GM21528 (cell line): ENCODE data around the gene WNT2.
"Not testable (repeated sequence)": the region's sequence is repeated elsewhere in the genome, so short reads cannot be mapped to it uniquely, and the experiment has no call there.

ENCODE experiments used
- ATAC-seq: cut with Tn5 transposase; IDR thresholded peaks from one replicate; pipeline ENCODE4 v1.9.1; 2021; ENCODE audit warnings: mild to moderate bottlenecking, moderate library complexity; ENCODE audit not compliant: unreplicated experiment, low FRiP score

The WNT2 gene

DNA sequence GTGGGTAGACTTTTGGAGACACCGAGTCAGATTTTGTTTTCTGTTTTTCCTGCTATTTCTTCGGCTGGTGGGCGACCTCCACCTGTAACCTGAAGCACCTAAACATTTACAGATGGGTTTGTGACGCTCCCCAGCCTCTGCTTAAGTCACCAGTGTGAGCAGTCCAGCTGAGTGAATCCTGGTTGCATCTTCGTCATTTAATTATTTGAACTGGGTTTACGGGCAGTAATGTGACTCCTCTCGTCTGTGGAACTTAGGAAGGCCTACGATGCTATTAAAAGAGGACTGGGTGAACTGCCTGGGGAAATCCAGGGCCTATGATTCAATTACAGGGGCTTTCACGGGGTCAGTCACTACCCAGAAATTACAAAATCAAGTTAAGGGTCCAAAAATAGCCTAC, 52.5 kb downstream of the WNT2 start:
- no peak for ATAC-seq

DNA sequence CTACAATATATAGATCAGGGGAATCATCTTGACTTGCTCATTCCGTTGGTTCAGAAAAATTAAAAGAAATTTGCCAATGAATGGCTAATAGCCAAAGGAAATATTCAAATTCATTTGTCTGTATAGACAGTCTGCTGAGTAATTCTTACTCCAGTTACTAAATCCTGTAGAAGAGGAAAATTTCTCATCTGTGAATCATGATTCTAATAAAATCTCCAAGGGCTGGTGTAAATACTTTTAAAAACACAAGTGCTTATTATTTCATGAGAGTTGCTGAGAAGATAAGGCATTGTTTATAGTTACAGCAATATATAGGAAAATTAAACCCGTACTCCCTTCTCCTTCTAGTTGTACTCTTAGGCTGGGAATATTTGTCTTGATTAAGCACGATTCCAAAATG, 53.0 kb downstream of the WNT2 start:
- no peak for ATAC-seq

DNA sequence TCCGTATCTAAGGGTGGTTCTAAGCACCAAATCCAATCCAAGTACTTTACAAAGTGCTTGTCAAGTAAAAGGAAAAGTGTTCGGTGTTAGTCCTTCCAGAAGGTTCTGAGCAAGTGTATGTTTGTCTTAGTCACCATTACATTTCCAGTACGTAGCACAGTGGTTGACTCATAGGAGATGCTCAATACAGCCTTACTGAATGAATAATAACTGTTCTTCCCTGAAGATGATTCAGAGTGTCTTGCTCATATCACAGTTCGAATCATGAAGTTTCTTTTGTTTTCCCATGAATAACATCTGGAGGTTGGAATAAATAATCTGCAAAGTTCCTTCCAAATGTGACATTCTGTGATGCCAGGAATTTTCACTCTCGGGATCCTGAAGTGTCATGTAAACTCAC, 53.4 kb downstream of the WNT2 start:
- ATAC-seq, result no peak

DNA sequence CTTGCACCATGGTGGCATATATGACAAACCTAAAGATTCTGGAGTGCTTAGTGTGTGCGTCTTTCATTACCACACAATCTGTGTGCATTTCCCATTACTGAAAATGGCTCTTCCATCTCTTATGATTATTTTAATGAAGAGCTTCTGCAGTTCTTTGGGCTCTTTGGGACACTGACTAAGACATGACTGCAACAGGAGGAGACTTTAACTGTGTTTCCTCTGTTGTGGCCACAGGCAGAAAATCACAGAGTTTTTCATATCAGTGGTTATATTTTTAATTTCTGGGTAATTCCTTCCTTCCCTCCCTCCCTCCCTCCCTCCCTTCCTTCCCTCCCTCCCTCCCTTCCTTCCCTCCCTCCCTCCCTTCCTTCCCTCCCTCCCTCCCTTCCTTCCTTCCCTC, 58.1 kb downstream of the WNT2 start:
- no peak for ATAC-seq

DNA sequence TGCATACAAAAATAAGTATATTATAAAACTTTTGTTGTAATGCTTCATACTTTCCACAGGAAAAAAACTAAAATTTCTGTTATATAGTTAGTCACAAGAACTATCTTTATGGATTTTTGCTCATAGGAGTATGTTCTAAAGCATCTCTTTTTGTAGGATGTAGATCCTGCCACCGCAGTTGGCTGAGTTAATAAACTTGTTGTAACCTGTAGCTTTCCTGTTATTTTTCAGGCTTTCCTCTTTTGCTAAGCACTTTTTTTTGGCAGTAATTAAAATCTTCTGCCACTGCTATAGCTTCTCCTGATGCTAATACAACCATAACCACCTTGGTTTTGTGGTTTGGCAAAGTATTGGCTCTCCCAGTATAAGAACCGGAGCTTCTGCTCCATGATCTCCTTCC, 60.3 kb downstream of the WNT2 start:
- no peak for ATAC-seq

DNA sequence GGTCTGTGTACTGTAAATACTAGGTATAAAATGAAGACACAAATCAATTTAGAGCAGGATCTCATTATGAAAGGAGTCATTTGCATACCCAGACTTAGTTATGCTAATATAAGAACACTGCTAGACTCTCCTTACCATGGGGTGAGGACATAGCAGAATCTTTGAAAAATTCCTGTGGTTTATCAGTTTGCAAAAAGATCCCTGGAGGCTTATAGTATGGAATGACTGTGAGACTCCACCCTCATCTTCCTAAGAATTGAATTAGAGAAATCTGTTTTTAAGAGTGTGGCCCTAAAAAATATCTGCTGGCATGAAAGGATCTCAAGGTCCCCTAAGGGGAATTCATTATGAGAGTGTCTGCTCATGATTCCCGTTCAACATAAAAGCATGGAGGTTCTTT, 63.2 kb downstream of the WNT2 start:
- ATAC-seq, result no peak

DNA sequence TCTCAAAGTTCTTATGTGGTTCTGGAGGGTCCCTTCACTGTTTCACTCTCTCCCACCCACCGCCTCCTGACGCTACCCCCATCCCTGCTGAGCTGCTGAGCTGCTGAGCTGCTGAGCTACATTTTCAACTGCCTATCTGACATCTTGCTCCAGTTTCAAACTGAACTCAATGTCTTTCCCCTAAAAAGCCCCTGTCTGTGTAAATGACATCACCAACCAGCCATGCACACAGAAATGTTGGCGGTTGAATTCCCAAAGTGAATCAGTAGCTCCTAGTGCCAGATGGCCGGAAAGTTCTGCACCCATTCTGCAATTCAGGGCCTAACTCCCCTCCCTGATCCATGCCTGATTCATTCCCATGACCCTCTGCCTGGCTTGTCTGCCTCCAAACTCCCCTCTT, 71.2 kb downstream of the WNT2 start:
- no peak for ATAC-seq

DNA sequence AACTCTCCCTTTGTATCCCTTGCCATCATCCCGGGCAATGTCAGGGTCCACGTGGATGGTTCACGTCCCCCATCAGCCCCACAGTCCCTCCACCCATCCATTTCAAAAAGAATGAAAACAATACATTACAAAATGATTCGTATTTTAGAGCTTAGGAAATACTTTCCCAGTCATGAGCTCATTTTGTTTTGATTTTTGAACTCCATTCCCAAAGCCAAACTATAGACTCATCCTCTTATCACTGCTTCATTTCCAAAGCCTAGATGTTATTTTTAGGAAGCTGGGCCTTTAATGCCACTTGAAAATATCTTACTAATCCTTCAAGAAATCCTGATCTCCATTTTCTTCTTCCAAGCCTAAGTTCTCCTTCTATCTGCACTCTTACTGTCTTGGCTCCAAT, 72.1 kb downstream of the WNT2 start:
- no peak for ATAC-seq

DNA sequence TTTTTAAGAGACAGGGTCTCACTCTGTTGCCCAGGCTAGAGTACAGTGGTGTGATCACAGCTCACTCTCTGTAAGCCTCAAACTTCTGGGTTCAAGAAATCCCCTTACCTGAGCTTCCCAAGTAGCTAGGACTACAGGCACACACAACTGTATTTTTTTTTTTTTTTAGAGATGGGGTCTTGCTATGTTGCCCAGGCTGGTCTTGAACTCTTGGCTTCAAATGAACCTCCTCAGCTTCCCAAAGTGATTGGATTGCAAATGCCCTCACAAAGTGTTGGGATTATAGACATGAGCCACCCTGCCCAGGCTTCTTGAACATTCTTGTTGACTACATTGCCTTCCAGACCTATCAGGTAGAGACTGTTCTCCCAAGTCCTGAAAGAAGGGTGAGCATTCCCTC, 72.6 kb downstream of the WNT2 start:
- ATAC-seq, result no peak

DNA sequence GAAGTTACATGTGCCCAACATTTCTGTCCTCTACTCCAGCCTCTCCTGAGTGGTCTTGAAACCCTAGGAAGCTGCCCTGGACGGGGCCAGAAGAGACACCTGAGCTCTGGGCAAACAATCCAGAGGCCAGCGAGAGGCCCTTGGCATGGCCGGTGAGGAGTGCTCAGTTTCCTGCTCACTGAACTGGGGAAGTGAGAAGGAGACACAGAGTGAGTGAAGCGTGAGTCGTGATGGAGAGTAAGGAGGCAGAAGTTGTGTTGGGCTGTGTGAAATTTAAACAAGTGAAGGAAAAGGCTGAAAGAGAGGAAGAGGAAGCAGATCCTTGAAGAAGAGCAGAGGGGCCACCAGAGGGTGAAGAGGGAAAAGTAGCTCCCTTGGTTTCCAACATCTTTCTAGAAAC, 73.2 kb downstream of the WNT2 start:
- ATAC-seq, result no peak

DNA sequence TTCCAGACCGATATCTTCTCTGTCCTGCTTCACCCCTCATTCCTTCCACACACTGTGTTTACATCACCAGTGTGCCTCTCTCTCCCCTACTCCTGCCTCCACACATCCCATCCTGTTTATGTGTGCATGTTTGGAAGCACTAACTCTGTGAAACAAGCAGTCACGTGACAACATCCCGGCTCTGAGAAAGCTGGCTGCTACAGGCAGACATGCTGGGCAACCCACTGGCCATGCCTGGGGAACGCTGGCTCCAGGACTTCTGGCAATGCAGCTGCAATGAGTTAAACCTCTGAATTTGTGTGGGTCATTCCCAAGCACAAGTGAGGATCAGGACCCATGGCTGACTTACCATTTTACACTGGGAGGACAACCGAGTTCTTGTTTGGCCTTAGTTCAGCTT, 74.0 kb downstream of the WNT2 start:
- no peak for ATAC-seq

DNA sequence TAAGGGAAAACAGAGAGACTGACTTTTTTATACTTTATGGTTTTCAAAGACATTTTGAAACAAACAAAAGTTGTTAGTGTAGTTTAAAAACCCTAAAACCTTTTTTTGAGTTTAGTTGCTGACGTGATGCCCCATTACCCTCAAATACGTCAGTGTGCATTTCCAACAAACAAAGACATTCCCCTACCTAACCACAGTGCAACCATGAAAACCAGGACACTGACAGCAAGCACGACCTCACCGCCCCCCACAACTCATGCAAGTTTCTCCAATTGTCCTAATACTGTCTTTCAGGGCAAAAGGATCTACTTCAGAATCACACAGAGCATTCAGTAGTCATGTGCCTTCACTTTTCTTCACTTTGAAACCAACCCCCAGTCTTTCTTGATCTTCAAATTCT, 75.0 kb downstream of the WNT2 start:
- ATAC-seq, result no peak

DNA sequence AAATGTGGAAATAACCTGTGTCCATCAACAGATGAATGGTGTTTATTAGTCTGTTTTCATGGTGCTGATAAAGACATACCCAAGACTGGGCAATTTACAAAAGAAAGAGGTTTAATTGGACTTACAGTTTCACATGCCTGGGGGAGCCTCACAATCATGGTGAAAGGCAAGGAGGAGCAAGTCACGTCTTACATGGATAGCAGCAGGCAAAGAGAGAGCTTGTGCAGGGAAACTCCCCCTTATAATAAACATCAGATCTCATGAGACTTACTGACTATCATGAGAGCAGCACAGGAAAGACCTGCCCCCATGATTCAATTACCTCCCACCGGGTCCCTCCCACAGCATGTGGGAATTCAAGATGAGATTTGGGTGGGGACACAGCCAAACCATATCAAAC, 77.2 kb downstream of the WNT2 start:
- ATAC-seq, result not testable (repeated sequence)

DNA sequence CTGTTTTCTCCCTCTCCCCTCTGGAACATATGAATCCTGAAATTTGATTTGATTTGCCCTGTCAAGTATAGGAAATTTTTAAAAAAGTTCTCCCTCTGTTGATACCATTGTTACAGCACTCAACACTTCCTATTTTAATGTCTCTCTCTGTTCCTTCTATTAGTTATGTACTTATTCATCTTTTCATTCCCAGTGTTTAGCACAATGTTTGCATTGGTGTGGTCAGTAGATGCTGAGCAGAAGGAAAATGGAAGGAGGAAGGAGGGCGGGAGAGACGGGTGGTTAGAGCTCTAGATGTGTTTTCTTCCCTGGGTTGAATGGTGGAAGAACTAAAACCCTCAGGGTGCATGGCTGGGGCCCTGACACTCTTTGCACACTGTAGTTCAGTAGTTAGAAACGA, 79.5 kb downstream of the WNT2 start:
- ATAC-seq, result no peak

DNA sequence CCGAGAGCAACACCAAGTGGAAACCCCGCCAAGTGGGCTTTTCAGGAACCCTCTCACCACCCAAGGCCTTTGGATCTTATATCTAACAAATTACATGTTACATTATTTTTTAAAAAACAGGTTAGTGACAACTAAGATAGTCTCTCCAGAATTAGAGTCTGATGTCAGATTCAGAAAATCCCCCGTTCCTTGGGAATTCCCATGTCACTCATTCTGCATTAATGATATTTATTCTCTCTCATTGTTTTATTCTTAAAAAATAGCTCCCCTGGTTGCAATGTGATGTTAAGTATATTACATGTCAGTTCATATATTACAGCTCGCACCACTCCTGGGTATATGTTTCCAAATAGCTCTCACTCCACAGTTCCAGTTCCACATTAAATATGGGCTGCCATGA, 81.8 kb downstream of the WNT2 start:
- no peak for ATAC-seq

DNA sequence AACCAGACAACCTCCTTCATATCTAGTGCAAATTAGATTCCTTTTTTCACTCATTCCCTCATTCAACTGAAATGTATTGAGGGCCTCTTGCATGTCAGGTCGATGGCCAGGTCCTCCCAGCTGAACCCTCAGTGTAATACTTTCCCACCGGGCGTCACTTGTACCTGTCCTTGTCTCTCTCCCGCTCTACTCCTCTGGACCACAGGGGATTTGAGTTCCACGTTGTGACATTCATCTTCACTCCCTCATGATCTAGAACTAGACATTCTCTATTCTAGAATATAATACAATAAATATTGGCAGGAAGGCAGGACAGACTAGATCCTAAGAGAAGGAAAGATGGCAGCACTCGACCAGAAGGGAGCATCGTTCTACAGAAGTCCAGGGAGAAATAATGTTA, 83.9 kb downstream of the WNT2 start:
- no peak for ATAC-seq

DNA sequence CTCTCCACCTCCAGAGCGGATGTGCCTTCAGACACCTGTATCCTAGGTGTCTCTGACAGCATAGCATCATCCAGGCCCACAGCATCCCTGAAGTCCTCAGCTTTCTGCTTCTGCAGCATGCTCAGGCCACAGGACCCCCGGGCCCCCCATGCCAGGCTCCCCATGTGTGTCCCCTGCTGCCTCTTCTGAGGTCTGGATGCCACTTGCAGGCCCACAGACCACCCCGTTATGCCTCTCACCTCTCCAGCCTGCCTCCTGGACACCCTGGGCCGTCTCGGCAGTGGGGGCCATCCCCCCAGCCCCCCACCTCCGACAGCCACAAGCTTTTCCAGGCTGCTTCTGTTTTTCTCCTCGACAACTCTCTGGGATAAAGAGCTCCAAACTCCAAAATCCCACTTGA, 84.4 kb downstream of the WNT2 start:
- ATAC-seq, result no peak

DNA sequence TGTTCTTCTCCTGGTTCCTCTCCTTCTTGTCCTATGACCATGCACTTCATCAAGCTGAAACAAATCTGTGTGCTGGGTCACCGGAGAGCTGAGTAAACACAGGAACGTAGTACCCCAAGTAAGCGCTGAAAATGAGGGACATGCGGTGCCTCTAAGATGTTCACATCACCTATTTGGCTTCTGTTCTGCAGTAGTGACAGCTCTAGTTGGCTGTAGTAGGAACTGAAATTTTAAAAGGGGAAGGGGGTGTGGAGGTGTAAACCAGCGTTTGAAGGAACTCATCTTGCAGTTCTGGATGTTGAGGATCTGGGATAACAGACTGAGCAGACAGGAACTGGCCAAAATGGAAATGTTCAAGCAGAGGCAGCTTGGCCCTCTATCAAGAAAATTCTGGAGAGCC, 85.2 kb downstream of the WNT2 start:
- no peak for ATAC-seq

DNA sequence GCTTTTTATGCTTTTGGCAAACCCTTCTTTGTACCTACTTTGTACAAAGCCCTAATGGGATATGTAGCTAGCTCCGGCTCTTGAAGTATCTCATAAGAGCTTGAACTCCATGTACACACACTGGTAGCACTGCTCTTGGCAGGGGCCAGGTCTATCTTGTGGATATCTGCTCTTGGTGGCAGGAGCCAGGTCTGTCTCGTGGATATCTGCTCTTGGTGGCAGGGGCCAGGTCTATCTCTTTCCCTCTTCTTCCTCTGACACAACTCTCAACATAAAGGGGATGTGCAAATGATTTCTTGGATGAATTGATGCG, 91.9 kb downstream of the WNT2 start:
- ATAC-seq, result no peak

DNA sequence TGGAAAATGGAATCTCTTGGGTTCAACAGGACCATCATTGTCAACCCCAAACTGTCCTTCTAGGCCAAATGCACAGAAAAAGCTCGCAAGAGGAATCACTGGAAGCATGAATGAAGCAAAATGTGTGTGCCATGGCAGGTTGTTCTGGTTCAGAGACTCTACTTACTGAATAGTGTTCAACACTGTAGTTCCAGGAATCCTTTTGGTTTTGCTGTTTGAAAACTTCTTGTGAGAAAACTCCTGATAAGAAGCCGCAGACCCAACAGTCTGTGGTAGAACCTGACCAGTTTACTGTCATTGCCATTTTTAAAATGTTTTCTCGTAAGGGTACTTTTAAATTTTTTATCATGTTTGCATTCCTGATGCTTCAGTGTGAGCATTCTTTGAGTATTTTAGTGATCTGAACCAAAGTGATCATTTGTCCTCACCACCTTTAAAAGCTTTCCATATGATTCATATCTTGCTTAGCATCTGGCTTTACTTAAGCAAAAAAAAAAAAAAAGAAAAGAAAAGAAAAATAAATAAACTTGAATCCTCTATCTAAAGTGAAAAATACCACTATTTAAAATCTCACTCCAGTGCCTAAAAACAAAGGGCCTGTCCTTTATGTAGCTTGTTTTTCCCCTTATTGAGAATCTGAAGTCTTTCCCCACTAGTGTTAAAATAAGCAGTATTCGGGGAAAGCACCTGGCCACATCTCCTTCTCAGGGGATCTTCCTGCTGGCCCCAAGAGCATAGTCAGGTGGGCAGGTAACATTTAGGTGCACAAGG, 92.4 kb downstream of the WNT2 start:
- ATAC-seq, result no peak

DNA sequence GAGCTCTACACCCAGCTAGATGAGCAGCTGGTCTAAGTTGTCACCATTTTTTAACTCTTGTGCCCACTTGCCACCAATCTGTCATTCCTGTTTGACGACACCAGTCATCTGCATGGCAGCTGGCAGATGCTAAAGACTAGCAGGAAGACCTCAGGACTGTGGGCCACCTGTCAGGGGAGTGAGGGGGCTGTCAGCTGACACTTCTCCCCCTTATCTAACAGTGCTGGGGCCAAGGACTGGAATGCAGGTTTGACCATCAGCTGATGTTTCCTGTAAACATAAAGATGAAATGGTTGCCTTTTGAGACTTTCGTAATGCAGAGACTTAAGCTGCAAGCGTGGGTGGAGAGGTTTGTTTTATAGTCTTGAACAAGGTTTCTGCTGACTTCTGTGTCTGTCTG, 93.5 kb downstream of the WNT2 start:
- no peak for ATAC-seq

DNA sequence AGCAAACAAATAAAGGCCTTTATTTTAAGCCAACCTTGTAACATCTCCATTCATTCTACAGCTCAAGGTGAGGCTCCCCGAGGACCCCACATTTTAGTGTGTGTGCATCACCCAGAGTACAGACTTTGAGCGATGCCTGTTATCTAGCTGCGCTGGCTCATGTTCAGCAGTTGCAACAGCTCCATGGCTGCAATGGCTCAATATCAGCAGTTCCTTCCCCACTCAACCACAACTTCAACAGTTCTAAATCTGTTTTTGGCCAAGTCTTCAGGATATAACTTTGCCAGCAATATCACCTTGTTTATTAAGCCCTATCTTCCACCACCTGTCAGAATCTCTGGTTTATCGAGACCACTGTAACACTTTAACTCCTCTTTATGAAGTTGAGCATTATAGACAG, 95.8 kb downstream of the WNT2 start:
- no peak for ATAC-seq

DNA sequence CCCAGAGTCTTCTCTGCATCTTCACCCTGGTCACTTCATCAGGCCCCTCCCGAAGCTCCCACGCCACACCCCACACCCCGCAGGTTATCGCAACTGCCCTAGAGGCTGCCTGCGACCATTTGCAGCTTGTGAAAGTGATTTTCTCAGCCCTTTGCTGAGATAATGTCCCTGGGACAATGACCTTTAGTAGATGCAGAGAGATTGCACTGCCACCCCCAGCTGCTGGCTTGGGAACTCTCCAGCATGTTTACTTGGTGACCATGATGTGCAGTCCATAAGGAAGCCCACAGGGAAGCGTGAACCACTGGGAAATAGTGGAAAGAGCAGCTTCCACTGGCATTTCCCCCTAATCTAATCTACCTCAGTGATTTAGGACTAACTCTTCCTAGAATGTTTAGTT, 97.3 kb downstream of the WNT2 start:
- no peak for ATAC-seq
